ENCODE results near the gene FSTL4.
A peak's percentile ranks its signal among the peaks of the same experiment; 100 is the strongest.

The FSTL4 gene

DNA sequence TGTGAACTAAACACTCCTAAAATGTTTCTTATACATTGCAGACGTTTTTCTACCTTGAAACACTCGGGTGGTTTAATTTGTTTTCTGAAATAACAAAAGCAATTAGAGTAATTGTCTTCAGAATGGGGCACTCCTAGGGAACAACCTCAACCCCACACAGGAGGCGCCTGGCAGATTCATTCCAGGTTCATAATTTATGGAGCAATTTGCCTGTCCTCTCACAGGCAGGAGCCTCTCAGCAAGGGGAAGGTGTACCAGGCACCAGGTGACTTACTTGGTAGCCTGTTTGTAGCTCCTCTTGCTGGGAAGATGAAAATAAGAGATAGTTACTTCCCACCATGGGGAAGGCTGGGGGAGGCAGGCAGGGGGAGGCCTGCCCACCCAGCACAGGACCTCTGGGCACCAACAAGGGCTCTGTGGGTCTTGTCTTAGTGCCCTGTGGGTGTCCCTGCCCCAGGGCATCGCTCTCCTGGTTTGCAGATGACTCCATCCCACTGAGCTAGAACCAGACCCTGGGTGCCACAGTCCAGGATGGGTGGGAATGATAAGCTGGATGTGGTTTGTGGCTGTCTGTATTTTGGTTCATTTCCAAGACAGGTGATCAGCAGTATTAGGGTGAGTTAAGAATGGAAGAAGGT is 144.4 kb downstream of the FSTL4 start:
- intact Hi-C loops (cut with DNase I): no loop called here
- DNase-seq: peak in 2 of 42 donors; percentile 21 to 38

DNA sequence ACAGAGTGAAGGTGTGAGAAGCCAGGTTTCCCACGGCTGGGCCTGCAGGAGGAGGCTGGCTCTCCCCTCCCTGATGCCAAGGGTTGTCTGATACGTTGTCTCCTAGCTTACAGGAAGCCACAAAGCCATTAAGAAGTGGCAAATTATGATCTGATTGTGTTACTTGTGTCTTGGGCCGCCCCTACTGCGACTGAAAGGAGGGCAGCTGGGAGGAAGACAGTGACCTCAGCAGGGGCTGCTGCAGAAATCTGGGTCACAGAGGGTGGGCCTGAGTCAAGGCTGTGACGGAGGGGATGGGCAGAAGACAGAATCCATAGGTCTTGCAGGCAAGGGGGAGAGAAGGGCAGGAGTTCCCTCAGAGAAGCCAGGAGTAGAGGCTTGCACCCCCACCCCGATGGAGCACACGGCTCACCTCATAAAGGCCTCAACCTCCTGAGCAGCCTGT is 145.0 kb downstream of the FSTL4 start:
- intact Hi-C loops (cut with DNase I): no loop called here
- peak in 1 of 42 donors; percentile 17 for DNase-seq

GRCh38 chr5:133466556-133467334 is 145.6 kb downstream of the FSTL4 start:
- intact Hi-C loops (cut with DNase I): no loop called here
- DNase-seq: peak in 1 of 42 donors; percentile 4

GRCh38 chr5:133464013-133464412 is 148.3 kb downstream of the FSTL4 start:
- DNase-seq: no peak
- intact Hi-C loops (cut with DNase I): no loop called here

DNA sequence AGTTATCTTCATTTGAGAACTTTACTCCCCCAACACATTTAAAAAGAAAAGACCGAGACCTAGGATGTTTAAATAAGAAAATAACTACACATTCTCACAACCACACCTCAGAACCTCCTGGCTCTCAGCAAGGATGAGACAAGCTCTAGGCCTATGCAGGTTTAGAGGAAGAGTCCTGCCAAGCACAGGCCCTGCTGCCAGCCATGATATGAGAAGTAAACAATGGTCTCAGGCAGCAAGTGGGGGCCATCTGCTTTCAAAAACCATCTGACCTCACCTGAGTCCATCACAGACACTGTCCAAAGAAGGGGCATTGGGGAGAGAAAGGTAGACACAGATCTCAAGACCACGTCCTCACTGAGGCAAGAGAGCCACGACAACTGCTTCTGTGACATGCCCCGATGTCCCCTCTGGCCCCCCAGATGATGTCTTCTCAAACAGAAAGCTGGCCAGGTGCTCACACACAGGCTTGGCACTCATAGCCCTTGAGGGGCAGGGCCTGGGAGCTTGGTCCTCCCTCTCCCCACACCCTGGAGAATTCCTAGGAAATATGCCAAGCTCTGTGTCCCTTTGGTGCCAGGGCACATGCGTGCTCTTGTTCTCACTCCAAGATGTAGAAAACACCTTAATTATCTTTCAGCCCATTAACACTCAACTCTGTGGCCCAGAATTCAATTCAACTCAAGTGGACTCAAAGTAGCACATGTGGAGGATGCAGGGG is 150.4 kb downstream of the FSTL4 start:
- no peak for DNase-seq

GRCh38 chr5:133460172-133460758 is 152.1 kb downstream of the FSTL4 start:
- intact Hi-C loops (cut with DNase I): no loop called here
- peak in 16 of 42 donors; percentile 11 to 67 (median 37) for DNase-seq

More for the DNA sequence above, 150.4 kb downstream of the FSTL4 start:
- intact Hi-C loops (cut with DNase I): no loop called here

DNA sequence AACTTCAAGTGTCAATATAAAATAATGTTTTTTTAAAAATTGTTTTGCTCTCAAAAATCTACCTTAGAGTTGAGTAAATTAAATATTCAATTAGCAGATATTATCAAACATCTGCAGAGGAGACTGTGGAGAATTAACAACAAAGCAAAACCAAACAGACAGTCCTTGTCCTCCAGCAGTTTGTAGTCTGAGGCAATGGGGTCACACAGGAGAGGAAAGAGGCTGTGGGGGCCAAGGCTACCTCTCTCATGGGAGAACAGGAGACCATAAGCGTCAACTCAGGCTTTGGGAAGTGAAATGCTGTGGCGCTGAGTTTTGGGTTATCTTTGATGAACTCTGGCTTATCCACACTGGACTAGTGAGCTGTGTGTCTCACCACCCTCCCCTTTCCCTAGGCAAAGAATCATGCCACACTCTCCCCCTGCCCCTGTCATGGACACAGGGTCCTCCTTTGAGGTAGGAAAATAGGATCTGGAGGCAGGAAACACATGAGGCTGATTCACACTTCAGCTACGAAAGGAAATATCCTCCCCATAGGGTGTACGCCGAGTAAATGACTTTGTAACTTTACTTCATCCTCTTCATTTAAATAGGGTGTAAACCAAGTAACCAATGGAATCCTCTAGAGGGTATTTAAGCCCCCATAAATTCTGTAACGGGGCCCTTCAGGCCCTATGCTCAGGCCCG is 152.7 kb downstream of the FSTL4 start:
- peak in 3 of 42 donors; percentile 5 to 22 (median 21) for DNase-seq
- intact Hi-C loops (cut with DNase I): no loop called here

DNA sequence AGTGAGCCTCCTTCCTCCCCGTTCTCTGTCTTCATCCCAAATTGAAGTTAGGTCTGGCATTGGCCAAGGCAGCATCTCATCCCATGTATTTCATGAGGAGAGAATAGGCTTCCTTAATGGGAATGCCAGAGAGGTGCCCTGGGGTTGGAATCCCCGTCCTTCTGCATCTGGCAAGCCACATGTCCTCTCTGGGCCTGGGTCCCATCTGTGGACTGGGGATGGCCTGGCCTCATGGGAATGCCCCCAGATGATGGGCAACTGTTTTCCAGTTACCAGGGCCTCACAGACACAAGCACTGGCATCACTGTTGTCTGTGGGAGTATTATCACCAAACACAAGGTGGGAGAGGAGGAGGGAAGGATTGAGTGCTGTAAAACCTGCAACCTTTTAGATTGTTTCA is 153.9 kb downstream of the FSTL4 start:
- intact Hi-C loops (cut with DNase I): no loop called here
- peak in 2 of 42 donors; percentile 7 to 21 for DNase-seq

DNA sequence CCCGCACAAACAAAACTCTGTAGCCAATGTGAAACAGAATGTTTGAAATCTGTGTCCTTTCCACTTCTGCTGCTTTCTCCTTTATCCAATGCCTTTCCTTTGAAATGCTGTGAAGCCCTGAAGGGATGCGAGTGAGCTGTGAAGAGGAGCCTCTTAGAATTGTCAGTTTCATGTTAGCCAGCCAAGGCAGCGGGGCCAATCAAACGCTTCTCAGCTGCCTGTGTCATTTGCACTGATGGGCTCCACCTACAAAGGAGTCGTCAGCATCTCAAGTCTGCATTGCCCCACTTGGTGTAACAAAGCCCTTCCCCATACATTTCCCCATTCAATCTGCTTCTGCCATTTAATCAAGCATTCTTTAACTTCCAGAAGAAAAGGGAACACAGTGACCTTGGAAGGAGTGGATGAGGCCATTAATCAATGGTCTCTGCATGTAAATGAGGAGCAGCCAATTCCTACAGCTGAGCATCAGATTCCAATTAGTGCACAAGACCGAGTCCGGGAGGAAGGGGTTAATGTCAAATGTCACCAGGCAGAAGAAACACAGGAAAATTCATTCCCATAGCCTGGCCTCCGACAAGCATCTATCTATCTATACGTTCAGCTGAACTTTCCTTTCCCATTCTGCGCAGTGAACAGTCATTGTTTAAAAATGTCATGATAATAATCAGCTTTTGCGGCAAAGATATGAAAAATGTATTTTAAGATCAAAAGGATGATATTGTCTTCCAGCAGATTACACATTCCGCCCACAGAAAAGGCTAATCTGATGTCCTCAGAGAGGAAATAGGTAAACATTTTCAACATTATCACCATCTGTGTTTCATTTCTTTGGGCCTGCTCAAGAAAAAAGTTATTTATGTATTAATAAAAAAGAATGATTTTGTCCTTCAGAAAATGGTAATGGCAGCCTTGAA is 154.6 kb downstream of the FSTL4 start:
- intact Hi-C loops (cut with DNase I): no loop called here
- DNase-seq: peak in 2 of 42 donors; percentile 1 to 22

DNA sequence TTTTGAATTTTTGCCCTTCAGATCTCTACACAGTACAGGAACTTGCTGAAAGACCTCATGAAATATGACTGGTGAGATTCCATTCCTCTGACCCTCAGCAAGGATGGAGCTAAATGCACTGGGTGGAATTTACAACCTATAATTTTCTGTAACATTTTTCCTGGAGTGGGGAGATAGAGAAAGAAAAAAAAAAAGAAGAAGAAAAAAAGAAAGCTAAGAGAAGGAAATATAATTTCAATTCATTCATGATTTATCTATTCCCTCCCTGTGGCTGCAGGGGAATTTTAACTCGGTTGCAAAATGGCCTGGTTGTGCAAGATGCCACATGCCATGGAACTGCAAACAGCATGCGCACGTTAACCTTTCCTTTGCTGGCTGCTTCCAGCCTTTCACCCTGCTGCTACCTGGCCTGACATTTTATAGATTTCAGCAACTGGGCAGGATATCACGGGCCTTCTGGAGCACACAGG is 155.4 kb downstream of the FSTL4 start:
- intact Hi-C loops (cut with DNase I): no loop called here
- DNase-seq: peak in 2 of 42 donors; percentile 0 to 21

- DNase-seq: peak in 1 of 42 donors; percentile 7
- intact Hi-C loops (cut with DNase I): no loop called here
Observed at GRCh38 chr5:133455676-133456075, 156.7 kb downstream of the FSTL4 start.

- intact Hi-C loops (cut with DNase I): no loop called here
- peak in 1 of 42 donors; percentile 4 for DNase-seq
Observed at GRCh38 chr5:133454442-133454841, 157.9 kb downstream of the FSTL4 start.

DNA sequence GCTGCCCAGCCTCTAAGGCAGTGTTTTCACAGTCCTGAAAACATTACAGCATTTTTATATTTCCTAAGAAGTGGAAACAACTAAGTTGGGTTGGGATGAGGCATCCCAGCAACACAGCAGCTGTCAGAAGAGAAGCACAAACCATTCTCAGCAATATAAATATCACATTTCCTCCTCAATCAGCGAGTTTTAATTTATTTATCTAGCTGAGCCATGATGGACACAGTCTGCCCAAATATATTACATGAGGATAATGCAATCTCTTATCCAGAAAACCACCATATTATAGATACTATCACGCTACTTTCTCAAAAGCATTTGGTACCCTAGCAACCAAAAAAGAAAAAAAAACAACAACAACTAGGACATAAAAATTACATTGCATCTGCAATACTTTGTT is 158.5 kb downstream of the FSTL4 start:
- intact Hi-C loops (cut with DNase I): no loop called here
- DNase-seq: no peak

- peak in 1 of 42 donors; percentile 3 for DNase-seq
- intact Hi-C loops (cut with DNase I): no loop called here
Observed at GRCh38 chr5:133453084-133453780, 159.1 kb downstream of the FSTL4 start.

GRCh38 chr5:133451926-133452325 is 160.4 kb downstream of the FSTL4 start:
- intact Hi-C loops (cut with DNase I): no loop called here
- peak in 1 of 42 donors; percentile 7 for DNase-seq

GRCh38 chr5:133450286-133450685 is 162.1 kb downstream of the FSTL4 start:
- intact Hi-C loops (cut with DNase I): no loop called here
- peak in 2 of 42 donors; percentile 7 to 12 for DNase-seq

- intact Hi-C loops (cut with DNase I): no loop called here
- no peak for DNase-seq
Observed at GRCh38 chr5:133449181-133449580, 163.2 kb downstream of the FSTL4 start.

Data from head of caudate nucleus (tissue), 42 donors.